PFSK-1 (cell line): ENCODE data around the gene MYBL2.

Experiments used
- FOXP2 ChIP-seq: optimal IDR thresholded peaks from 2 replicates; pipeline ENCODE3; 2011; ENCODE audit warnings: borderline replicate concordance, control low read depth, inconsistent platforms; ENCODE audit not compliant: insufficient read depth; ENCODE audit errors: extremely low read length, extremely low read depth
- SIN3A ChIP-seq: IDR thresholded peaks from 2 replicates; pipeline ENCODE4 v1.6.1; 2012; ENCODE audit warnings: mild to moderate bottlenecking, low read length, moderate library complexity, borderline replicate concordance; ENCODE audit not compliant: insufficient read depth

DNA sequence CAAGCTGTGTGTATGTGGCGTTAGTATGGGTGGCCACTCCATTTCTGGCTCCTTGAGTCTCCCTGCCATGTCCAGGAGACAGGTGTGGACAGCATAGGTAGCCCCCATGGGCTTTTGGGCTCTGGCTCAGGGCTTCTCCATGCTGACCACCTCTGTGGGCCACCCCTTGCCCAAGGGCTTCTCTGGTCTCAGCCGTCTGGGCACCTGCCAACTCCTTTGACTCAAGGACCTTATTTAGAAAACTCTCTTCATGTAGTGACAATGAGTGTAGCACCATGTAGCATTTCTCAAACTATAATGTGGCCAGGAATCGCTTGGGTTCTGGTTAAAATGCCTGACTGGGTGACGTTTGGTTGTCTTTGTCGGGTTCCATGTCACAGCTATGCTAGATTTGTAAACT, 65.0 kb downstream of the MYBL2 start:
- TF ChIP-seq FOXP2 (no peak), SIN3A (no peak)
